Stimulated activated CD4-positive, alpha-beta T cell treated with anti-CD3 and anti-CD28 coated beads, Interleukin-1b, Interleukin-23, amount 100 ng/mL, for 1 hour (primary cell): ENCODE data around the gene MGMT.

Experiments used
- DNase-seq, 2 donors: peaks; one replicate each; pipeline ENCODE4 v3.0.0-alpha.2; 2020; ENCODE audit warnings: low read depth in 2 of 2

MGMT gene

DNA sequence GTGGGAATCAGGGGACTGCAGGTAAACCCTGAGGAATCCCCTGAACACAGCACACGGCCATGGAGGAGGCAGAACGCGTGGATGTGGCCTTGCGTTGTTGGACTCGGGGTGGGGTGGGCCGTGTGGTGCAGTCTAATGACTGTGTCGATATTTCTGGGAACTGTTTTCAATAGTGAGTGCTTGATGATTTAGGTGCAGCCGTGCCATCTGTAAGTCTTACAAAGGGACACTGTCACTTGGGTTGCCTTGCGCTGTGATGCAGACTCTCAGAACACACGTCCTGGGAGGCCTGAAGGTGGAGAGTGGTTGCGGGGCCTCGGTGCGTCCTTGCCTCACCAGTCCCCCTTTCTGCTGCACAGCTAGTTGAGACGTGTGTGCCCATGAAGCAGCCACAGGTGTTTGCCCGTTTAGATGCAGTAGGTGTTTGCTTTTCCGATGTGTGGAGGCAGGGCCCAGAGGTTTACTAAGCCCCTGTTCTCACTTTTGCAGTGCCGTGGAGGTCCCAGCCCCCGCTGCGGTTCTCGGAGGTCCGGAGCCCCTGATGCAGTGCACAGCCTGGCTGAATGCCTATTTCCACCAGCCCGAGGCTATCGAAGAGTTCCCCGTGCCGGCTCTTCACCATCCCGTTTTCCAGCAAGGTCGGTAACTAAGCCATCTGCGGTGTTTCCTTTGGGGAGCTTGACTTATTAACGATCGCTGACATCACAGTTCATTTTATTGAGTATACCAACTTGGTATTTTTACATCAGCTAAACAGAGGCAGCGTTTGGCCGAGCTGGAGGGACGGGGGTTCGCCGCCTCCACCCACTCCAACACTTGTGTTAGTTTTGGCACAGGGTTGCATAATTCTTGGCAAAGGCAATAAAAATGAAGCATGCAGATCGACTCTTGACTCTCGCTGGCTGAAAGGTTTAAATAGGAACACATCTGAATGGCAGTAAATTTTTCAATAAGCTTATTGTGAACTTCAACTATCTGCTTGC, 240.7 kb downstream of the MGMT start:
- no peak for DNase-seq

DNA sequence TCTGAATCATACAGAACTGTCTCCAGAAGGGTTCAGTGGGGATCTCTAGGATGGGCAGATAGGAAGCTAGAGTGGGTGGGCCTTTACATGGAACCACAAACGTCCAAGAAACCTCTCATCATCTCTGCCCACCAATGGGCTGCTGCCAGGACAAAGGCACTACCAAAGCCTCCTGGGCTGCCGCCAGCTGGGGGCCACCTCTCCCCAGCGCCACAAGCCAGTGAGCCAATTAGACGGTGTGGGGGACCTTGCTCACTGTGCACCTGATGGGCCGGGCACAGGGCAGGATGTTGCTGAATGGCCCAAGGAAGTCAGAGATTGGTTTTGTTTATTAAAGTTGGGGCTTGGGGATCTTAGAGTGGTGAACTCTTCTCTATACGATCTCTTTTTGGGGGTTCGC, 242.1 kb downstream of the MGMT start:
- no peak for DNase-seq

DNA sequence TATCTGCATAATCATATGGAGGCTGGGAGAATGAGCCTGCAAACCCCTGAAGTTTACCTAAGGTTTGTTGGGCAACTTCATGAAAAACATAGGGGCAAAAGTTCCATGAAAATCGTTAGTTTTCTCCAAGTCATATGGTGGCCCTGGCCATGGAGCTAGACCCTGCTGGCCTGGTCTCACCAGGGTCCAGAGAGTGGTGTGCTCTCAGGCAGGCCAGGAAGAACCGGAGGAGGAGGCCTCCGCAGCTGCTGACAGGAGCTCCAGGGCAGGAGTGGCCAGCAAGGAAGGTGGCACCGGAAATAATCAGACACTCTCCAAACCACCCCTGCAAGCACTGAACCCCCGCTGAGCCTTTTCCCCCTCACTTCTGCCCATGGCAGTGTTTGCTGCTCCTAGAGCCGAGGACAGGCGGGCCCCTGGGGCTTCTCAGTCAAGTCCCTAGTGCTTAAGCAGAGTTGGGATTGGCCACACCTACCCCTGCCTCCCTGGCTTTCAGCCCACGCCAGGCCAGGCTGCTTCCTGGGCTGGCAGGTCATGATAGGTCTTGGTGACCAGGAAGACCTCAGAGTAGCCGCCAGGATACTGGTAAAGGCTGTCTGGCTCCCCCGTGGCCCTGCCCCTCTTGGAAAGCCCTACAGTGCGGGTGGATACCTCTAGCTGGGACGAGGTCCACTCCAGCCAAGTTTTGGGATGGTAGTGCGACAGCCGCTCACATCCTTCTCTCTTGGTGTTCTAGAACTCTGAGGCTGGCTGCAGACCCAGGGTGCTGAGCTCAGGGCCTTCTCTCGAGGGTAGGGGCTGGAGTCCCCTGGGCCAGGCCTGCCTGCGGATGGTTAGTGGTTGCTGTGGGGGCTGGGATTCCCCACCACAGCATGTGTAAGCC, 242.8 kb downstream of the MGMT start:
- DNase-seq = no peak

DNA sequence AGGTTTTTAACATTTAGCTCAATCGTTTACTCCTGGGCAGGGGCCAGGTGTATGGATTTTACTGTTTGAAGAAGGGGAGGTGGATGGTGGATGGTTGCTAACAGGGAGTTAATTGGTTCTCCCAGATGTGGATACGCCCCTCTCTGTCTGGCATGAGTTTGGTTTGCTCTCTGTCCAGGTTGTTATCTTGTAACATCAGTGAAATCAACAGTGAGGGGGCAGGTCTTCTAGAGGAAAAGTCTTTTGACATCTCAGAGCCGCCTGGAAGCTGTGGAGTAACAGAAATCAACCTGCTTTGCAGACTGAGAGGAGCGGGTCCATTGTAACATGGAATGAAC, 243.4 kb downstream of the MGMT start:
- DNase-seq = no peak

DNA sequence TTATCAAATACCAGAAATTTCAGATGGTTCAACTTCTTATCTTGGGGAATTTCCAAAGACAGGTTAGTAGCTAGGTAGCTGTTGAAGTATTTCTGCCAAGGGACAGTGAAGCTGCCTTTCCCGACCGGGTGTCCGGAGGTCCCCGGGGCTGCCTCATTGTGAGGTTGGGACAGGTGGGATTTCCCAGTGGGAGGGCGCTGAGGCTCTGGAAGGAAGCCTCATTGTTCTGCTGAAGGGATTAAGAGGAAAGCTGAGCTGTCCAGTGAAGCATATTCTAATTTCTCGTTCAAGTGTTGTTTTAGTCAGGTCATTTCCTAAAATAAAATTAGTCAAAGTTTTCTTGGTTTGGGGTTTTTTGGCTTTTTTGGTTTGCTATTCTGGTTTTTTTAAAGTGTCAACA, 244.2 kb downstream of the MGMT start:
- DNase-seq = no peak

DNA sequence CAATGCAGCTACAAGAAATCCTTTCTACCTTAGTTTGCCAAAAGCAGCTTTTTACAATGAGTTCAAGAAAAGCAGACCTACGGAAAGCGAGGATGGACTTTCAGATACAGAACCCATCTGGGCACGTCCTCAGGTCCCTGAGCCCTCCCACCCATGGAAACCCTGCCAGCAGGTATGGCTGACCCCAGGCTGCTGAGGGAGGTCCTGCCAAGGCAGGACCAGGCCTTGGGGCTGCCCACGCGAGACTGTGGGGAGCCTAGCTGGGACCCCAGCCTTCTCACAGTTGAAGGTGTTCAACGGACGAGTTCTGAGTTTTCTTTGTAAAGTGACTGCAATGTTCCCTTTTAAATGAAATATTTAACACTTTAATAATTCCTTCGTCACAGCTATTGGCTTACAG, 245.0 kb downstream of the MGMT start:
- DNase-seq = no peak

DNA sequence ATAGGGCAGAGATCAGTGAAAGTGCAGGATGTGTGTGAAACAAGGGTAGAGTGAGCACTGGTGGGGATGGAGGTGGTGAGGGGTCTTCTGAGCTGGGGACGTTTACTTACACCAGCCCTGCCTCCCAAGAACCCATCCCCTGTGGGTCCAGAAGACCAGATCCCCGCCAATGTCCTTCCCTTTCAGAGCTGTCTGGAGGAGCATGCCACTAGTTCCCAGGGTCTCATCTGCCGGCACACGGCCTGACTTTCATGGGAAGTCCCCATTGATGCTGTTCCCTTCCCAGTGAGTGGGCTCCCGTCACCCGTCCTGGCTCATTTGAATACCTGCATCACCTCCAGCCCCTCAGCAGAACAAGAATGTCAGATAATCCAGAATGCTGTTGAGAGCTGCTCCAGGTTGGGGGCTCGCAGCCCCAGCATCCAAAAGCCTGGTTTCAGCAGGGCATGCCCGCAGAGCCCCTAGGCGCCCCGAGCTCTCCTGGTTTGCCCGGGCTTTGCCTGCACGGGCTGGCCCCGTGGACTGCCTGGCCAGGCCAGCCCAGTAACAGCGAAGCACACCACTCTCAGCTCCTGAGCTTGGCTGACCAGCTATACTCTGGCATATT, 246.7 kb downstream of the MGMT start:
- DNase-seq = no peak

DNA sequence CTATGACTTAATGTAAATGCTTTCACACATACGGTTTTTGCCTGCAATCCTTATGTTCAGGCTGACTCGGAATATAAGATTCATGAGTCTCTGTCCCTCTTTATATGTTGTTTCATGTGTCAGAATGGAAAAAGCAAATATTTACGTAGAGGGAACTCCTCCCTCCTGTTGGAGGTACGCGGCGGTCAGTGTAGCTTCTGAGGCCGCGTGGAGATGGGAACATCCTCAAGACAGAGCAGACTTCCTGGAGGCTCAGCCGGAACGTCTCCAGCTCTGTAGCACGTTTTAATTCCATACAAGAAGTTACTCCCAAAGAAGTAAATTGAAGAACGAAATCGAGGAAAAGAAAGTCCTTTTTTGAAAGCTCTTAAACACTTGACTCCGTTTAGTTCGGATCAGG, 248.8 kb downstream of the MGMT start:
- DNase-seq = no peak

DNA sequence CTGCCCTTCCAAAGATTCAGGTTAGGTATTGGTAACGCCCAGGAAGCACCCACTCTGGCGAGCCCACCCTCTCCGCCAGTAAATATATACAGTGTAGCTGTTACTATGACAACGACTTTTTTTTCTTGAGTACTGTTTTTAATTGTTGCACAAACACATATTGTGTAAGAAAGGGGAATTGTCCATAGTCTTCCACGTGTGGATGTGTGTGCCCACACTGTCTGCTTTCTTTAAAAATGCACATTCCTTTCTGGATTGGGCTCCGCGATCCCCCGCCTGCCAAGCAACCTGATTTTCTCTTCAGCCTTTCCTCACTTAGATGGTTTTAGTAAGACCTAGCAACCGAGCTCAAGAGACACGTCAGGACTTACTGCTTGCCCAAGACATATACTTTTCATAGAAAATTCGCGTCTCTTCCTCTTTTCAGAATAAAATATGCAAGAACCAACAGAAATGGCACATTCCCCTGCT, 249.2 kb downstream of the MGMT start:
- DNase-seq = no peak

DNA sequence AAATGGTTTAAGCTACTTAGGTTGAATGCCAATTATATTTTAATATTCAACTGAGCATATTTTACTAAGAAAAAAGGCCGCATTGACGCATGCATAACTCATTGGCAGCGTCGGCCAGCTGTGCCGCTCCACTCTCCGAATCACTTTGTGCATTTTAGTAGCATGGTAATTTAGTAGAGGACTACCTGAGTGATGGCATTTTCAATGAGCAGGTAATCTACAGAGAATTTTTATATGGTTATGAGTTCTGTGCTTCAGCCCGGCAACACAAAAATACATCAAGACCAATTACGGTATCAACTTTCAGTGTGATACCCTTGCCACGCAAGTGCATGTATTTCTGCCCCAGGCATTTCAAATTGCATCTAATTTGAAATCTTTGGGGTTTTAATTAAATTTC, 249.8 kb downstream of the MGMT start:
- DNase-seq = no peak

DNA sequence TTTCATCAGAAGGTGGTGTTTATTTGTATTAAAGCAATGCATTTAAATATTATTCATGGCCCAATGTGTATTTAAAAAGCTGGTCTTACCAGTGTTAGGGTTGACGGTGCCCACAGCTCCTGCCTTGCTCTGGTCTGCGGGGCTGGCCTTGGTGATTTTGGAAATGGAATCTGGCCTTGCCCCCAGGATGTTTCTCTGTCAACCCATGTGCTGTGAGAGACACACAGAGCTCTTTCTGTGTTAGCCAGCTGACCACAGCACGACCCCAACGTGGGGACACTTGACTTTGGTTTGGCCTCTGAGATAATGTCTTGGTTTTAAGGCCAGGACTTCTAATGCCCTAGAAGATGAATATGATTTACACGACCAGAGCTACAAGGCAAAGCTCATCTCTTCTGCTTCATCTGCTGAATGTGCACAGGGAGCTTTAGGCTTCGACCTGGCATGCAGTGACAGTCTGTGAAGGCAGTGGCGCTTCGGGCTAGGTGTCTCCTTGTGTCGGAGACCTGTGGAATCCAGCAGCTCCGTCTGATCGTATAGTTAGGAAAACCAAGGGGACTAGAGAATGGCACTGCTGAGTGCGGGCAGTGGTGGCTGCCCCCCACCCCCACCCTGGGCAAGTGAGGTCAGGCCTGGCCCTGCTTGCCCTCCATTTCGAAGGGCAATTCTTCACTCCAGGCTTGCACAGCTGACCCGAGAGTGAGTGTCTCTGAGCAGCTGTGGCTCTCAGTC, 250.9 kb downstream of the MGMT start:
- DNase-seq = no peak

DNA sequence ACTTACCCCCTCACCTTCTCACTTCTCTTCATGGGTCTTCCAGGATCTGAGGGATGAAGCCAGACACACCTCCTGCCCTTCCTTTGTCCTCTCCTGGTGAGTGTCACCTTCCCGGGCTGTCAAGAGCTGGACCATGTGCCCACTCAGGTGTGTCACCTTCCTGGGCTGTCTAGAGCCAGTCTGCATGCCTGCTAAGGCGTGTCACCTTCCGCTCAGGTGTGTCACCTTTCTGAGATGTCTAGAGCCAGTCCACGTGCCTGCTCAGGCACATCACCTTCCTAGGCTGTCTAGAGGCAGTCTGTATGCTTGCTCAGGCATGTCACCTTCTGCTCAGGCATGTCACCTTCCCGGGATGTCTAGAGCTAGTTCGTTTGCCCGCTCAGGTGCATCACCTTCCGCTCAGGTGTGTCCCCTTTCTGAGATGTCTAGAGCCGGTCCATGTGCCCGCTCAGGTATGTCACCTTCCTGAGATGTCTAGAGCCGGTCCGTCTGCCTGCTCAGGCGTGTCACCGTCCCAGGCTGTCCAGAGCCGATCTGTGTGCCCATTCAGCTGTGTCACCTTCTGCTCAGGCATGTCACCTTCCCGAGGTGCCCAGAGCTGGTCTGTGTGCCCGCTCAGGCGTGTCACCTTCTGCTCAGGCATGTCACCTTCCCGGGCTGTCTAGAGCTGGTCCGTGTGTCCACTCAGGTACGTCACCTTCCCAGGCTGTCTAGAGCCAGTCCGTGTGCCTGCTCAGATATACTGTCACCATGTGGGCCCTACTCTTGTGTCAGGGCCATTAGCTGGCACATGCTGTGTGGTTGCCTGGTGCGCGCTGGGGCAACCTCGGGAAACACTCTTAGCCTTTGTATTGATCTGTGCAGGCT, 251.7 kb downstream of the MGMT start:
- no peak for DNase-seq

DNA sequence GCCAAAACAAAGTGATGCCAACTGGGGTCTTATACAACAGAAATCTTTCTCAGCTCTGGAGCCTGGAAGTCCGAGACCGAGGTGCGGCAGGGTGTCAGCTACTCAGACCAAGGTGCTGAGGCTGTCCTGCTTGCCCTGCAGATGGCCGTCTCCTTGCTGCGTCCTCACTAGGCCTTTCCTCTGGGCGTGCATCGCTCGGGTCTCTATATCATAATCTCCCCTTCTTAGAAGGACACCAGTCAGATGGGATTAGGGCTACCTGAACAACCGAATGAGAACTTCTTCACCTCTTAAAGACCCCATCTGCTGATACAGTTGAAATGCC, 252.3 kb downstream of the MGMT start:
- DNase-seq = no peak

DNA sequence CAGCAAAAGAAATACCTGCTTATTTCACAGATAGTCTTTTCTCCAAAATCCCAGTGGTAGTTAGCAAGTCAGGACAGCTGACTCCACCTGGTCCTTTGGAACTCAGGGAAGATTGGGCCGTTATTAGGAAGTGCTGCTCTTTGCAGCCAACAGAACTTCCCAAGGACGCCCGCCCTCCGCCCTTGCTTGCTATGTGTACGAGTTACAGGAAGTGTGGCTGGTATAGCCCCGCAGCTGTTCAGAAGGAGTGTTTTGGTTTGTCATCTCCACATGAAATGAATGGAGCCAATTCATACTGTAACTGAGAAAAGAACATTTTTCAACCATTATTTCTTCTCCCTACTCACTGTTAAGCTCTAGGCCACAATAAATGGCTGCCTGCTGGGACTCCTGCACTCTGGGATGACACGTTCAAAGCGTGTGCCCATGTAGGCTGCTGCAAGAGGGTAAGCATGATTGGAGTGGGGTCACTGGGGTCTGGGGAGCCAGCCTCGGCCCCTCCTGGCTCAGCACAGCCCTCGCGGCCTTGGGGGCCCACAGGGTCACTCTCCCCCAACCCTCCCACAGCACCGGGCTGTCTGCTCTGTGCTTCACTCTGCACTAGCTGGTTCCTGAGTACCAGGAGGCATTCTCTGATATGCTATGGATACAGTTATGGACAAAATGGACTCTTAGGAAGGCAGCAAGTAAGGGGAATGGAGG, 253.0 kb downstream of the MGMT start:
- DNase-seq = no peak

DNA sequence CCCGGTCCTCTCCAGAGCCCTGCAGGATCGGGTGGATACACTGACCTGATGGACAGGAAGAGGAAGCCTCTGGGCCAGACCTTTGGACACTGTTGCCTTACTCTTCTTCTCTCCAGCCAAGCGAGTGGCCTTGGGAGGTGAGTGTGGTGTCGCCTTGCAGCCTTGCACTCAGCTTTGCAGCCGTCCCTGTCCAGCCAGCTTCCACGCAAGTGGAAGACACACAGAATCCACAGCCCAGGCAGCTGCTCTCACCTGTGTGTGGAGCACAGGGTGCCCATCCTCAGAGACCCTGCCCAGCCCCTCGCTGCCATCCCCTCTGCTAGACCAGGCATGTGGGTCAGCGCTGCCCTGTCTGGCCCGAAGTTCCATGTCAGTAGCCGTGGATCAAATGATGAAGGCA, 258.0 kb downstream of the MGMT start:
- DNase-seq = no peak

DNA sequence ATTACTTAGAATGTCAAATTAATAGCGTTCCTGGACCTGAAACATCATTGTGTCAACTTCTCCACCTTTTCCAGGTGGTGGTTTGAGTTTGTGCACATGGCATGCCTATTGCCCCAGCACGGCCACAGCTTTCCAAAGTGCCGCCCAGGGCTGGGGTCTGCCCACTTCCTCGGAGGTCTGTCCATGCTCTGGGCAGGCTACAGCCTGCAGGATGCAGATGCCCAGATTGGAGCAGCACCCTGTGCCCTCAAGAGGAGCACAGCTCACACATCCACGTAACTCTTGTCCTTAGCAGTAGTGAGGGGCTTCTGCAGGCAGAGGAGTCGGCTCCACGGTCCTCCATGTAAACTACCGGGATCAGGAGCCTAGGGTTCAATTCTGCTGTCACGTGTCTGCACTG, 258.4 kb downstream of the MGMT start:
- DNase-seq = no peak

DNA sequence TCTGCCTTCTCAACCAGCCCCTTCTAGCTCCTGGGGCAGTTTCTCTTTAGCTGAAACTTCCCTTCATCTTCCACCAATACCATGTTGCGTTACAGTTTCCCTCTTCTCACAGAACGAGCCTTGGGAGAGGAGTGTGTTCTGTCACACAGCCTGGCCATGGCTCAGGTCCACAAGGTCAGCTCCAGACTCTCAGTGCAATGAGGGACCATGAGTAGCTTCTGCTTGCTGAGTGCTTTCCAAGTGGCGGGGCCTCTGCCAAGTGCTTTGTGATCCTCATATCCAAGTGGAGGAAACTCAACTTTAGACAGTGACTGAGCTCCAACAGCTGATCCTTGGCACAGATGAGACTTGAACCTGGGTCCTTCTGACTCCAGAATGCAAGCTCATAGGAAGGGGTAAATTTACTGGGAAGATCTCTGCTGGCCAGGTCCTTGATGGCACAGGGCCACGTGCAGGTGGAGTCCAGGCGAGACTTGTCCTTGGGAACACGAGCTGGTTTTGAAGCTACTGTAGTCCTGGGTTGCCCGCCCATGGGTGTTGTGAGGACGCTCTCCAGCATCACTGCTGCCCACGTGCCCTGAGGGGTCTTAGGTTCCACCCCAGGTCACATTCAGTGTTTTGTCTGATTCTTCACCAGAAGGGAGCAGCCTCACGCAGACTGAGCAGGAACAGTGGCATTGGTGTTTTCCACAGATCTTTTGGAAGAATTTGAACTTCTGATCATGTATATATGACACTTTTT, 259.0 kb downstream of the MGMT start:
- no peak for DNase-seq

DNA sequence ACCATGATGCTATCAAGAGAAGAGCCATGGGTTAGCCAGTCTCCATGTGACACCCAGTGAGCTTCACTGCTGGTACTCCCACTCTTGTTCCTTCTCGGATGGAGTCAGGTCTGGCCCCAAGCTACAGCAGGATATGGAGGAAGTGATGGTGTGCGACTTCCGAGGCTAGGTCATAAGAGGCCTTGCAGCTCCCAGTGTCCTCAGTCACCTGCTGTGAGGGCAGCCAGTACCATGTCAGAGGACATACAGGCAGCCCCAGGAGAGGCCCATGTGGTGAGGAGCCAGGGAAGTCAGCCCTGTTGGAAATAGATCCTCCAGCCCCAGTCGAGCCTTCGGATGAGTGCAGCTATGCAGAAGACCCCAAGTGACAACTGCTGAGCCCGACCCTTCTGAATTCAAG, 260.0 kb downstream of the MGMT start:
- no peak for DNase-seq

DNA sequence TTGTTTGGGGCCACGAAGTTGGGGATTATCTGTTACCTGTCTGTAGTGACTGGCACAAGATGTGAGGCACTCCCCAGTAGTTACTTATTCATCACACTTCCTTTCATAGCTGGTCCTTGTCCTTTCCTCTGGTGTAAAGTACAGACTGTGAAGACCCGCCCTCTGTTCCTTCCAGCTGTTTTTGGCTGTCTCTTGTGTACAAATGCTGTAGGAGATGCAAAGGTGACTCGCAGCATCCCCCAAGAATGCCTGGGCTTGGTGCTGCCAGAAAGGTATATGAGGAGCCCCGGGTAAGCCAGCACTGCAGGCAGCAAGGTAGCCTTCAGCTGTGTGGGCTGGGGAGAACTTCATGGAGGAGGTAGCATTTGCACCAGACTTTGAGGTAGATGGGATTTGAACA, 260.5 kb downstream of the MGMT start:
- no peak for DNase-seq
